ENCODE data around the gene GAGE12H.

DNA sequence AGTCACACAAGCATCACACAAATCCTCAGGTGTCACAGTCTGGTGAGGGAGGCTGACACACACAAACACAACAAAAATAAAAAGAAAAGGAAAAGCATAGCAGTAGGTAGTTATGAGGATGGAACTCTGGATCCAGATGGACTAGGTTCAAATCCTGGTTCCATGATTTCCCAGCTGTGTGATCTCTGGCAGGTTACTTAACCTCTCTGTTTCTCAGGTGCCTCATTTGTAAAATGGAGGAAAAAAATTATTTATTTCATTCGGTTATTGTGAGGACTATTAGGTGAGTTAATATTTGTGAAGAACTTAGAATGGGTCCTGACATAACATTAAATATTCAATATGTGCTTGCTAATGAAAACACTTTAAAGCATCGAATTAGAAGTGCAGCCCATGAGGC lies 38.8 kb downstream of the GAGE12H start:
- TF ChIP-seq, protein P1, sequence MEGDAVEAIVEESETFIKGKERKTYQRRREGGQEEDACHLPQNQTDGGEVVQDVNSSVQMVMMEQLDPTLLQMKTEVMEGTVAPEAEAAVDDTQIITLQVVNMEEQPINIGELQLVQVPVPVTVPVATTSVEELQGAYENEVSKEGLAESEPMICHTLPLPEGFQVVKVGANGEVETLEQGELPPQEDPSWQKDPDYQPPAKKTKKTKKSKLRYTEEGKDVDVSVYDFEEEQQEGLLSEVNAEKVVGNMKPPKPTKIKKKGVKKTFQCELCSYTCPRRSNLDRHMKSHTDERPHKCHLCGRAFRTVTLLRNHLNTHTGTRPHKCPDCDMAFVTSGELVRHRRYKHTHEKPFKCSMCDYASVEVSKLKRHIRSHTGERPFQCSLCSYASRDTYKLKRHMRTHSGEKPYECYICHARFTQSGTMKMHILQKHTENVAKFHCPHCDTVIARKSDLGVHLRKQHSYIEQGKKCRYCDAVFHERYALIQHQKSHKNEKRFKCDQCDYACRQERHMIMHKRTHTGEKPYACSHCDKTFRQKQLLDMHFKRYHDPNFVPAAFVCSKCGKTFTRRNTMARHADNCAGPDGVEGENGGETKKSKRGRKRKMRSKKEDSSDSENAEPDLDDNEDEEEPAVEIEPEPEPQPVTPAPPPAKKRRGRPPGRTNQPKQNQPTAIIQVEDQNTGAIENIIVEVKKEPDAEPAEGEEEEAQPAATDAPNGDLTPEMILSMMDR (IDR thresholded peaks at IDR 0.05), result no peak
- TF ChIP-seq ELF4 (CRISPR knock-in tag; IDR thresholded peaks at IDR 0.05; ENCODE audit: low read depth) (no peak), GABPB1 (CRISPR knock-in tag; IDR thresholded peaks at IDR 0.05) (no peak), RELA (CRISPR knock-in tag; IDR thresholded peaks at IDR 0.05; ENCODE audit: borderline replicate concordance) (no peak)
- TF ChIP-seq, protein P2, sequence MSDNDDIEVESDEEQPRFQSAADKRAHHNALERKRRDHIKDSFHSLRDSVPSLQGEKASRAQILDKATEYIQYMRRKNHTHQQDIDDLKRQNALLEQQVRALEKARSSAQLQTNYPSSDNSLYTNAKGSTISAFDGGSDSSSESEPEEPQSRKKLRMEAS (CRISPR knock-in tag; IDR thresholded peaks at IDR 0.05), result no peak
